GM12878 (cell line): Measurements from ENCODE around the gene TMED10. TPM values are rescaled to one million over a fixed set of nuclear protein-coding genes. Genes with fewer than 3 reads are reported as not detected.
A peak's percentile ranks its signal among the peaks of the same experiment; 100 is the strongest.
"Not testable (repeated sequence)": the region's sequence is repeated elsewhere in the genome, so short reads cannot be mapped to it uniquely, and the experiment has no call there.

Source experiments
- ATAC-seq: fragments of 200-7000 bp; cut with Tn5 transposase; 3 replicates; pipeline ENCODE4 v1.9.1; 2020; ENCODE audit warnings: mild to moderate bottlenecking, moderate library complexity
- BruUV-seq: library from RNA; stranded (reverse); fragments of 400-500 nt; replicated peaks from 2 replicates; lab custom pipeline; 2021; lab: Mats Ljungman, UMichigan
- CTCF ChIA-PET: fragments of 300-600 bp; sonication (Branson Sonifier 250); formaldehyde crosslinking; extraction: SDS; loops from one replicate; lab custom pipeline; 2021; ENCODE audit warnings: inconsistent platforms; lab: Yijun Ruan, JAX
- POLR2A ChIA-PET: fragments of 350-600 bp; formaldehyde crosslinking; extraction: SDS; loops from one replicate; lab custom pipeline; 2021; ENCODE audit warnings: inconsistent platforms; lab: Charles Lee
- RAD21 ChIA-PET: fragments of 300-600 bp; sonication (Branson Sonifier 250); formaldehyde crosslinking; loops from one replicate; lab custom pipeline; 2023; ENCODE audit warnings: antibody characterized with exemption; ENCODE audit not compliant: unreplicated experiment; lab: Charles Lee
- SMC1A ChIA-PET: fragments of 300-600 bp; sonication (Branson Sonifier 250); formaldehyde crosslinking; loops from one replicate; lab custom pipeline; 2023; ENCODE audit not compliant: unreplicated experiment, uncharacterized antibody; lab: Charles Lee
- DNase-seq: peaks from one replicate; pipeline ENCODE4 v3.0.0-alpha.2; 2011; ENCODE audit warnings: low read depth, low spot score
- FAIRE-seq: peaks from 3 replicates; lab custom pipeline; 2011; peaks lifted over from hg19 to GRCh38; lab: Jason Lieb, UNC
- H2AFZ ChIP-seq: 2 replicates; pipeline ENCODE4 v1.6.0; 2011; ENCODE audit warnings: low read depth, low read length, control low read depth; ENCODE audit not compliant: control insufficient read depth
- H3K27ac ChIP-seq: 2 replicates; pipeline ENCODE4 v1.5.1; 2011; ENCODE audit warnings: control low read depth; ENCODE audit not compliant: control insufficient read depth, insufficient read depth
- H3K27me3 ChIP-seq, 2 experiments: replicated peaks in 1 of 2; 2 replicates each; pipeline versions ENCODE4 v1.6.0 to v1.6.1; 2011; ENCODE audit warnings: low read length in 1 of 2; ENCODE audit not compliant: control insufficient read depth in 2 of 2, insufficient read depth in 2 of 2
- H3K36me3 ChIP-seq, 2 experiments: 2 replicates each; pipeline ENCODE4 v1.5.1; 2011; ENCODE audit warnings: low read length in 1 of 2; ENCODE audit not compliant: control insufficient read depth in 2 of 2, insufficient read depth in 2 of 2
- H3K4me1 ChIP-seq: 2 replicates; pipeline ENCODE4 v1.6.1; 2011; ENCODE audit warnings: mild to moderate bottlenecking, low read length, moderate library complexity, mixed read lengths; ENCODE audit not compliant: control insufficient read depth, insufficient read depth
- H3K4me2 ChIP-seq: 2 replicates; pipeline ENCODE4 v1.6.0; 2011; ENCODE audit warnings: control low read depth; ENCODE audit not compliant: control insufficient read depth, insufficient read depth
- H3K4me3 ChIP-seq: fragments of 200-600 bp; sonication (generic); 2 replicates; pipeline ENCODE4 v1.5.1; 2016
- H3K79me2 ChIP-seq: 2 replicates; pipeline ENCODE4 v1.6.0; 2011; ENCODE audit warnings: low read length; ENCODE audit not compliant: control insufficient read depth, insufficient read depth
- H3K9ac ChIP-seq: 2 replicates; pipeline ENCODE4 v1.8.0; 2011; ENCODE audit warnings: low read length, control low read depth, mixed read lengths; ENCODE audit not compliant: control insufficient read depth, insufficient read depth
- H3K9me3 ChIP-seq: replicated peaks from 3 replicates; pipeline ENCODE4 v1.5.1; 2011; ENCODE audit warnings: mild to moderate bottlenecking, low read length; ENCODE audit not compliant: control insufficient read depth, insufficient read depth
- H4K20me1 ChIP-seq: 2 replicates; pipeline ENCODE4 v1.6.0; 2011; ENCODE audit not compliant: control insufficient read depth, insufficient read depth
- WGBS: methylation state at CpG from one replicate; pipeline ENCODE4 v1.1.6; 2016; ENCODE audit warnings: low lambda C conversion rate; ENCODE audit not compliant: insufficient replicate concordance, insufficient coverage; ENCODE audit errors: missing lambda C conversion rate; 5-methylcytosine and 5-hydroxymethylcytosine counted together
- in situ Hi-C: fragments of 300-500 bp; cut with MboI; formaldehyde crosslinking; loops from 9 replicates; pipeline ENCODE4 v1.14.3; 2018; ENCODE audit warnings: mixed read lengths
- intact Hi-C: fragments of 100-400 bp; cut with micrococcal nuclease; formaldehyde crosslinking; loops from one replicate; pipeline ENCODE4 v1.14.2; 2022; ENCODE audit not compliant: unreplicated experiment
- polyA plus RNA-seq, 11 experiments: library from polyadenylated mRNA; depleted of rRNA in 4 of 11; unstranded in 6 of 11; stranded (reverse) in 5 of 11; fragments of >200 nt; fragmentation: Nextera tagmentation in 4 of 11; fragmentation: Illumina TruSeq in 1 of 11; extraction: Ambion mirVana in 4 of 11; extraction: Trizol in 1 of 11; gene quantifications; 1 replicate in 1 of 11; 2 replicates in 10 of 11; pipeline versions ENCODE4 v1.2.1 to v1.2.3, GENCODE V29; 2011 to 2016; ENCODE audit warnings: inconsistent platforms in 2 of 11, missing spikeins in 2 of 11, low read depth in 1 of 11
- total RNA-seq, 4 experiments: library from RNA; depleted of rRNA in 3 of 4; stranded (reverse); fragments of >200 nt in 3 of 4; fragmentation: Illumina TruSeq in 1 of 4; extraction: Trizol in 1 of 4; gene quantifications; 2 replicates each; pipeline versions ENCODE4 v1.2.1 to v1.2.3, GENCODE V29; 2013 to 2021
- TF ChIP-seq, protein P1 (sequence below): fragments of 450-650 bp; IDR thresholded peaks from 2 replicates; pipeline ENCODE4 v1.6.1; 2016; ENCODE audit warnings: mild to moderate bottlenecking

Gene TMED10
- total and polyA plus RNA-seq, 10 of the 15 experiments (the other 5 are each of a cell fraction or from before 2014, with no cell fraction given): 99.8 to 270 (median 180) TPM

- intact Hi-C loops: loop anchor here (2.0 kb wide), 1 partner anchor 359 kb away; no protein-coding TSS in a partner anchor
- TF ChIP-seq, protein P1, sequence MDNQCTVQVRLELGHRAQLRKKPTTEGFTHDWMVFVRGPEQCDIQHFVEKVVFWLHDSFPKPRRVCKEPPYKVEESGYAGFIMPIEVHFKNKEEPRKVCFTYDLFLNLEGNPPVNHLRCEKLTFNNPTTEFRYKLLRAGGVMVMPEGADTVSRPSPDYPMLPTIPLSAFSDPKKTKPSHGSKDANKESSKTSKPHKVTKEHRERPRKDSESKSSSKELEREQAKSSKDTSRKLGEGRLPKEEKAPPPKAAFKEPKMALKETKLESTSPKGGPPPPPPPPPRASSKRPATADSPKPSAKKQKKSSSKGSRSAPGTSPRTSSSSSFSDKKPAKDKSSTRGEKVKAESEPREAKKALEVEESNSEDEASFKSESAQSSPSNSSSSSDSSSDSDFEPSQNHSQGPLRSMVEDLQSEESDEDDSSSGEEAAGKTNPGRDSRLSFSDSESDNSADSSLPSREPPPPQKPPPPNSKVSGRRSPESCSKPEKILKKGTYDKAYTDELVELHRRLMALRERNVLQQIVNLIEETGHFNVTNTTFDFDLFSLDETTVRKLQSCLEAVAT: 0 out of 2 replicates have a peak, but pooled peaks have one; percentile 38
- BruUV-seq, DNase-seq, FAIRE-seq, ATAC-seq, H3K27me3 ChIP-seq, H3K9me3 ChIP-seq, H3K36me3 ChIP-seq, H4K20me1 ChIP-seq: not testable (repeated sequence)
- H3K9ac ChIP-seq: peak overlapping the region; percentile 95
- peaks cover 32% of the 10 kb centered on the region for H3K79me2 ChIP-seq
- CTCF ChIA-PET: interaction anchor here (0.6 to 11.2 kb wide), 5 partner anchors 10 to 299 kb away, joined by 3 to 279 read pairs (median 4); no protein-coding TSS in a partner anchor
- in situ Hi-C loops: loop anchor here (5.0 to 10.0 kb wide), 3 partner anchors 357 to 527 kb away; no protein-coding TSS in a partner anchor
- peak overlapping the region; percentile 76 for H3K4me3 ChIP-seq
- peak overlapping the region; percentile 95 for H3K4me2 ChIP-seq
- RAD21 ChIA-PET: interaction anchor here (1.2 to 2.4 kb wide), 4 partner anchors 11 to 326 kb away, joined by 3 to 6 read pairs (median 4); no protein-coding TSS in a partner anchor
- H2AFZ ChIP-seq: peak overlapping the region; percentile 95
- 34% methylated on average over 16 of the region's 16 CpGs for WGBS
- peak overlapping the region; percentile 88 for H3K27ac ChIP-seq
- SMC1A ChIA-PET: interaction anchor here (1.0 to 5.2 kb wide), 6 partner anchors 9 to 178 kb away, joined by 3 to 154 read pairs (median 10); no protein-coding TSS in a partner anchor
- POLR2A ChIA-PET: interaction anchor here (0.6 to 1.3 kb wide), 4 partner anchors 10 to 175 kb away, joined by 3 read pairs; no protein-coding TSS in a partner anchor
- H3K4me1 ChIP-seq: peaks cover 11% of the 10 kb centered on the region
These were observed 49.0 kb downstream of the TMED10 start for GRCh38 chr14:75127474-75127820.
